HEK293 (cell line): ENCODE measurements around the gene COL13A1.

ENCODE experiments used
- YY1 ChIP-seq: fragments of 450-650 bp; formaldehyde crosslinking; IDR thresholded peaks from 2 replicates; pipeline ENCODE4 v1.5.1; 2018; ENCODE audit warnings: missing biosample characterization, missing genetic modification characterization
- ZBTB21 ChIP-seq: fragments of 450-650 bp; formaldehyde crosslinking; IDR thresholded peaks from 2 replicates; pipeline ENCODE4 v1.5.1; 2017; ENCODE audit warnings: missing biosample characterization, missing genetic modification characterization

DNA sequence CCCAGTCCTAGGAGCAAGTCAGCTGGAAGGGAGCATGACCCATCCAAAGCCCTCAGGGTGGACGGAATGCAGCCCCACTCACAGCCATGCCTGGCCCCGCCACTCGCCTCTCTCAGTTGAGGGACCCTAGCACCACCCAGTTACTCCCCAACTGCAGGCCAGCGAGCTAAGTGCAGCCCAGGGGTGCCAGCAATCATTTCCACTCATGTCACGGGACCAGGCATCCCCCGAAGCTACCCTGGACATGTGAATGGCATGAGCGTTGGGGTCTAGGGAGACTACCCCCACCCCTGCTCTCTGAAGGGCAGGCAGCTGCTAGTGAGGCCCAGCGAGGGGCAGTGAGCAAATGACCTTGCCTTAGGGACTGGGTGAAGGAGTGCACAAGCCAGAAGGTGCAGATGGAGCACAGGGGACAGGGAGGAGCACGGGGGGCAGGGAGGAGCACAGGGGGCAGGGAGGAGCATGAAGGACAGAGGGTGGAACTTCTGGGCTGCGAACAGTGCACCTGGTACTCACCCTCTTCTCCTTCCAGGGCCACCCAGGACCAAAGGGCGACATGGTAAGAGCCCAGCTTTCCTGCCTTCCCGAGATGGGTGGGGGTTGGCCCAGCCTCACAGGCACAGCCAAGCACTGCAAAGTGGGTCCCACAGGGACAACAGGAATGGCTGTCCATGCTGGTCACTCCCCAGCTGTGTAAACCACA lies 87.3 kb downstream of the COL13A1 start:
- no peak for TF ChIP-seq YY1
- no peak for TF ChIP-seq ZBTB21 (tag by site-specific recombination)
